Tibial nerve (tissue), 4 donors: Measurements from ENCODE around the gene ZFP69.

Experiments
- CTCF ChIP-seq, 5 experiments: fragments of 200-600 bp in 3 of 5; fragments of 450-650 bp in 2 of 5; sonication (generic) in 3 of 5; IDR thresholded peaks; one replicate each; pipeline ENCODE4 v1.5.1; 2016 to 2019; ENCODE audit warnings: antibody characterized with exemption in 5 of 5, mild to moderate bottlenecking in 3 of 5, moderate library complexity in 2 of 5
- EP300 ChIP-seq, 2 donors: sonication (generic); formaldehyde crosslinking; IDR thresholded peaks; one replicate each; pipeline ENCODE4 v1.6.1; 2017; ENCODE audit warnings: antibody characterized with exemption in 2 of 2, mild to moderate bottlenecking in 1 of 2
- POLR2A ChIP-seq, 2 donors: fragments of 450-650 bp; IDR thresholded peaks; one replicate each; pipeline ENCODE4 v1.6.1; 2017; ENCODE audit warnings: antibody characterized with exemption in 2 of 2, mild to moderate bottlenecking in 2 of 2, moderate library complexity in 2 of 2

DNA sequence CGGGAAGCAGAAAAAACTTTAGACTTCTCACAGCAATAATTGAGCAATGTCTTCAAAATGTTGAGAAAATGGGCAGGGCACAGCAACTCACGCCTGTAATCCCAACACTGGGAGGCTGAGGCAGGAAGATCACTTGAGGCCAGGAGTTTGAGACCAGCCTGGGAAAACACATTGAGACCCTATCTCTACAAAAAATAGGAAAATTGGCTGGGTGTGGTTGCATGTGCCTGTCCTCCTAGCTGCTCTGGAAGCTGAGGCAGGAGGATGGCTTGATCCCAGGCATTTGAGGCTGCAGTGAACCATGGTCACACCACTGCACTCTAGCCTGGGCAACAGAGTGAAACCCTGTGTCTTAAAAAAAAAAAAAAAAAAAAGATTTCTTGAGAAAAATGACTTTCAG, 7.8 kb upstream of the ZFP69 start:
- no peak for TF ChIP-seq POLR2A (IDR thresholded peaks at IDR 0.05)
- no peak for TF ChIP-seq CTCF (IDR thresholded peaks at IDR 0.05)
- no peak for TF ChIP-seq EP300 (IDR thresholded peaks at IDR 0.05)
